SK-N-SH treated with all-trans-retinoic acid at 6 μM for 48 hours (cell line): ENCODE measurements around the gene FNIP2.

Experiments used
- ATAC-seq: fragments of 200-7000 bp; cut with Tn5 transposase; 3 replicates; pipeline ENCODE4 v1.9.1; 2020; ENCODE audit warnings: mild to moderate bottlenecking, moderate library complexity
- BACH2 ChIP-seq: fragments of 250-450 bp; sonication (Bioruptor Pico); IDR thresholded peaks from 2 replicates; pipeline ENCODE4 v1.9.0; 2021; ENCODE audit warnings: mild to moderate bottlenecking, borderline replicate concordance
- CREB5 ChIP-seq: fragments of 250-450 bp; sonication (Bioruptor Pico); IDR thresholded peaks from 2 replicates; pipeline ENCODE4 v1.5.1; 2020; ENCODE audit warnings: low read depth, mild to moderate bottlenecking, moderate library complexity
- CSDC2 ChIP-seq: fragments of 250-450 bp; sonication (Bioruptor Pico); IDR thresholded peaks from 2 replicates; pipeline ENCODE4 v1.5.0; 2020; ENCODE audit warnings: mild to moderate bottlenecking, moderate library complexity
- ESRRG ChIP-seq: fragments of 250-450 bp; sonication (Bioruptor Pico); IDR thresholded peaks from 2 replicates; pipeline ENCODE4 v1.6.1; 2021; ENCODE audit warnings: mild to moderate bottlenecking
- GLIS3 ChIP-seq: fragments of 250-450 bp; sonication (Bioruptor Pico); IDR thresholded peaks from 2 replicates; pipeline ENCODE4 v1.5.0; 2020; ENCODE audit warnings: mild to moderate bottlenecking, moderate library complexity
- ISL1 ChIP-seq: fragments of 250-450 bp; sonication (Bioruptor Pico); IDR thresholded peaks from 2 replicates; pipeline ENCODE4 v2.1.2; 2022; ENCODE audit warnings: mild to moderate bottlenecking, moderate library complexity
- OSR1 ChIP-seq: fragments of 250-450 bp; sonication (Bioruptor Pico); IDR thresholded peaks from 2 replicates; pipeline ENCODE4 v1.8.0; 2022; ENCODE audit warnings: moderate library complexity, mild to moderate bottlenecking, inconsistent platforms
- PATZ1 ChIP-seq: fragments of 250-450 bp; sonication (Bioruptor Pico); IDR thresholded peaks from 2 replicates; pipeline ENCODE4 v1.8.0; 2020; ENCODE audit warnings: mild to moderate bottlenecking, moderate library complexity, borderline replicate concordance
- POU6F1 ChIP-seq: fragments of 250-450 bp; sonication (Bioruptor Pico); IDR thresholded peaks from 2 replicates; pipeline ENCODE4 v1.8.0; 2021; ENCODE audit warnings: low read depth, mild to moderate bottlenecking, moderate library complexity, borderline replicate concordance
- PPARA ChIP-seq: fragments of 250-450 bp; sonication (Bioruptor Pico); IDR thresholded peaks from 2 replicates; pipeline ENCODE4 v1.5.0; 2020; ENCODE audit warnings: mild to moderate bottlenecking, borderline replicate concordance
- RARB ChIP-seq: fragments of 250-450 bp; sonication (Bioruptor Pico); IDR thresholded peaks from 2 replicates; pipeline ENCODE4 v1.8.0; 2021; ENCODE audit warnings: mild to moderate bottlenecking, moderate library complexity
- TCF4 ChIP-seq: fragments of 250-450 bp; sonication (Bioruptor Pico); IDR thresholded peaks from 2 replicates; pipeline ENCODE4 v1.8.0; 2021; ENCODE audit warnings: mild to moderate bottlenecking, moderate library complexity, borderline replicate concordance
- TOX ChIP-seq: fragments of 250-450 bp; sonication (Bioruptor Pico); IDR thresholded peaks from 2 replicates; pipeline ENCODE4 v1.8.0; 2021; ENCODE audit warnings: mild to moderate bottlenecking, moderate library complexity, borderline replicate concordance
- TSHZ2 ChIP-seq: fragments of 250-450 bp; sonication (Bioruptor Pico); IDR thresholded peaks from 2 replicates; pipeline ENCODE4 v1.5.0; 2020; ENCODE audit warnings: mild to moderate bottlenecking, moderate library complexity
- ZC3H10 ChIP-seq: fragments of 250-450 bp; sonication (Bioruptor Pico); IDR thresholded peaks from 2 replicates; pipeline ENCODE4 v1.5.1; 2021; ENCODE audit warnings: mild to moderate bottlenecking, moderate library complexity
- ZFP3 ChIP-seq: fragments of 250-450 bp; sonication (Bioruptor Pico); IDR thresholded peaks from 2 replicates; pipeline ENCODE4 v1.5.0; 2020; ENCODE audit warnings: mild to moderate bottlenecking, moderate library complexity
- ZFP30 ChIP-seq: fragments of 450-650 bp; formaldehyde crosslinking; IDR thresholded peaks from 2 replicates; pipeline ENCODE4 v1.5.0; 2022; ENCODE audit warnings: mild to moderate bottlenecking, moderate library complexity
- ZNF565 ChIP-seq: fragments of 450-650 bp; formaldehyde crosslinking; conservative IDR thresholded peaks from 2 replicates; pipeline ENCODE4 v1.5.0; 2020; ENCODE audit warnings: low read depth, mild to moderate bottlenecking, moderate library complexity
- ZNF70 ChIP-seq: fragments of 450-650 bp; formaldehyde crosslinking; IDR thresholded peaks from 2 replicates; pipeline ENCODE4 v1.5.0; 2020; ENCODE audit warnings: mild to moderate bottlenecking, moderate library complexity
- ZNF8 ChIP-seq: fragments of 450-650 bp; formaldehyde crosslinking; IDR thresholded peaks from 2 replicates; pipeline ENCODE4 v1.5.0; 2020; ENCODE audit warnings: mild to moderate bottlenecking, moderate library complexity

The FNIP2 gene

GRCh38 chr4:158768555-158769174 is at the start of gene FNIP2:
Gene FNIP2 (plus strand): TSS chr4:158769026. CDS start chr4:158769213, 187 bp downstream.
- 0 out of 2 replicates have a peak, but pooled peaks have one; percentile 41 for TF ChIP-seq TSHZ2 (CRISPR knock-in tag)
- no peak for TF ChIP-seq GLIS3 (CRISPR knock-in tag)
- no peak for TF ChIP-seq CSDC2 (CRISPR knock-in tag)
- TF ChIP-seq, all 23 proteins: peak for 1
- ATAC-seq: peak; percentile 93

GRCh38 chr4:158721680-158722079 is 47.1 kb upstream of the FNIP2 start:
- no peak for TF ChIP-seq TSHZ2 (CRISPR knock-in tag)
- TF ChIP-seq ZFP3 (CRISPR knock-in tag): peak; percentile 46; the same call in 1 of the 2 replicates
- TF ChIP-seq POU6F1 (CRISPR knock-in tag): no peak
- no peak for TF ChIP-seq ESRRG (CRISPR knock-in tag)

GRCh38 chr4:158722291-158722916 is 46.4 kb upstream of the FNIP2 start:
- peak; percentile 68 for ATAC-seq
- TF ChIP-seq TOX (CRISPR knock-in tag): no peak
- TF ChIP-seq GLIS3 (CRISPR knock-in tag): no peak
- TF ChIP-seq POU6F1 (CRISPR knock-in tag): no peak
- no peak for TF ChIP-seq ZC3H10 (CRISPR knock-in tag)
- no peak for TF ChIP-seq OSR1
- TF ChIP-seq TSHZ2 (CRISPR knock-in tag): no peak
- TF ChIP-seq RARB (CRISPR knock-in tag): no peak
- TF ChIP-seq CSDC2 (CRISPR knock-in tag): no peak
- no peak for TF ChIP-seq TCF4 (CRISPR knock-in tag)
- TF ChIP-seq ZNF8 (CRISPR knock-in tag): no peak
- TF ChIP-seq PATZ1 (CRISPR knock-in tag): no peak
- TF ChIP-seq ZNF70 (CRISPR knock-in tag): no peak
- TF ChIP-seq CREB5 (CRISPR knock-in tag): no peak
- no peak for TF ChIP-seq BACH2
- no peak for TF ChIP-seq ZFP30
- TF ChIP-seq PPARA (CRISPR knock-in tag): no peak
- no peak for TF ChIP-seq ZNF565 (CRISPR knock-in tag)
- no peak for TF ChIP-seq ISL1

More at GRCh38 chr4:158721680-158722079, 47.1 kb upstream of the FNIP2 start:
- ATAC-seq: no peak
